ENCODE results near the gene TTLL11.
A peak's percentile ranks its signal among the peaks of the same experiment; 100 is the strongest.

DNA sequence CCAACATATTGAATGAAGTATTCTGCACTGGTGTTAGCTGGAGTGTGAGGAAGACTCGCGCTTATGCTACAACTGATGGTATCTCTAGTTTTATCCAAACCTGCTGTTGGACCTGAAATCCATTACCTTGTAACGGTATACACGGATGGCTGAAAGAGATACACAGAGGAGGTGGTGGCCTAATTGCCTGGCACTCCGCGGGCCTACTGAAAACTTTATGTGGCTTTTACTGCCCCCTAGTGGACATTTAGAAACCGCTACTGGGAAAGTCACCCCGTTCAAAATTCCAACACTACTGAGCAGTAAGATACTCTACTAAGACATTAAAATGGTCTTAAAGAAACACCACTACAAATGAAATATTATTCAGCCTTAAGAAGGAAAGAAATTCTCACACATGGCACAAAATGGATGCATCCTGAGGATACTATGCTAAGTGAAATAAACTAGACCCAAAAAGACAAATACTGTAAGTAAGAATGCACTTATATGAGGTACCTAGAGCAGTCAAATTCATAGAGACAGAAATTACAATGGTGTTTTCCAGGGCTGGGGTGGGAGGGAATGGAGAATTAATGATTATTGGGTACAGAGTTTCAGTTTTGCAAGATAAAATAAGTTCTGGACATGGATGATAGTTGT is 100.4 kb downstream of the TTLL11 start:
- TF ChIP-seq, protein P1, sequence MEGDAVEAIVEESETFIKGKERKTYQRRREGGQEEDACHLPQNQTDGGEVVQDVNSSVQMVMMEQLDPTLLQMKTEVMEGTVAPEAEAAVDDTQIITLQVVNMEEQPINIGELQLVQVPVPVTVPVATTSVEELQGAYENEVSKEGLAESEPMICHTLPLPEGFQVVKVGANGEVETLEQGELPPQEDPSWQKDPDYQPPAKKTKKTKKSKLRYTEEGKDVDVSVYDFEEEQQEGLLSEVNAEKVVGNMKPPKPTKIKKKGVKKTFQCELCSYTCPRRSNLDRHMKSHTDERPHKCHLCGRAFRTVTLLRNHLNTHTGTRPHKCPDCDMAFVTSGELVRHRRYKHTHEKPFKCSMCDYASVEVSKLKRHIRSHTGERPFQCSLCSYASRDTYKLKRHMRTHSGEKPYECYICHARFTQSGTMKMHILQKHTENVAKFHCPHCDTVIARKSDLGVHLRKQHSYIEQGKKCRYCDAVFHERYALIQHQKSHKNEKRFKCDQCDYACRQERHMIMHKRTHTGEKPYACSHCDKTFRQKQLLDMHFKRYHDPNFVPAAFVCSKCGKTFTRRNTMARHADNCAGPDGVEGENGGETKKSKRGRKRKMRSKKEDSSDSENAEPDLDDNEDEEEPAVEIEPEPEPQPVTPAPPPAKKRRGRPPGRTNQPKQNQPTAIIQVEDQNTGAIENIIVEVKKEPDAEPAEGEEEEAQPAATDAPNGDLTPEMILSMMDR (IDR thresholded peaks at IDR 0.05) = peak; percentile 78 to 87 (median 81)
- no peak for TF ChIP-seq POLR2A (IDR thresholded peaks at IDR 0.05)

Data from uterus (tissue), 2 donors.